HuH-7 (cell line): ENCODE measurements around the gene RBM15B.
"Not testable (repeated sequence)": the region's sequence is repeated elsewhere in the genome, so short reads cannot be mapped to it uniquely, and the experiment has no call there.

Experiments used
- DNase-seq: peaks from one replicate; pipeline ENCODE4 v3.0.0; 2011; ENCODE audit warnings: low spot score

RBM15B gene, protein sequence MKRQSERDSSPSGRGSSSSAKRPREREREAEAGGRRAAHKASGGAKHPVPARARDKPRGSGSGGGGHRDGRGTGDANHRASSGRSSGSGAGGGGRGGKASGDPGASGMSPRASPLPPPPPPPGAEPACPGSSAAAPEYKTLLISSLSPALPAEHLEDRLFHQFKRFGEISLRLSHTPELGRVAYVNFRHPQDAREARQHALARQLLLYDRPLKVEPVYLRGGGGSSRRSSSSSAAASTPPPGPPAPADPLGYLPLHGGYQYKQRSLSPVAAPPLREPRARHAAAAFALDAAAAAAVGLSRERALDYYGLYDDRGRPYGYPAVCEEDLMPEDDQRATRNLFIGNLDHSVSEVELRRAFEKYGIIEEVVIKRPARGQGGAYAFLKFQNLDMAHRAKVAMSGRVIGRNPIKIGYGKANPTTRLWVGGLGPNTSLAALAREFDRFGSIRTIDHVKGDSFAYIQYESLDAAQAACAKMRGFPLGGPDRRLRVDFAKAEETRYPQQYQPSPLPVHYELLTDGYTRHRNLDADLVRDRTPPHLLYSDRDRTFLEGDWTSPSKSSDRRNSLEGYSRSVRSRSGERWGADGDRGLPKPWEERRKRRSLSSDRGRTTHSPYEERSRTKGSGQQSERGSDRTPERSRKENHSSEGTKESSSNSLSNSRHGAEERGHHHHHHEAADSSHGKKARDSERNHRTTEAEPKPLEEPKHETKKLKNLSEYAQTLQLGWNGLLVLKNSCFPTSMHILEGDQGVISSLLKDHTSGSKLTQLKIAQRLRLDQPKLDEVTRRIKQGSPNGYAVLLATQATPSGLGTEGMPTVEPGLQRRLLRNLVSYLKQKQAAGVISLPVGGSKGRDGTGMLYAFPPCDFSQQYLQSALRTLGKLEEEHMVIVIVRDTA

DNA sequence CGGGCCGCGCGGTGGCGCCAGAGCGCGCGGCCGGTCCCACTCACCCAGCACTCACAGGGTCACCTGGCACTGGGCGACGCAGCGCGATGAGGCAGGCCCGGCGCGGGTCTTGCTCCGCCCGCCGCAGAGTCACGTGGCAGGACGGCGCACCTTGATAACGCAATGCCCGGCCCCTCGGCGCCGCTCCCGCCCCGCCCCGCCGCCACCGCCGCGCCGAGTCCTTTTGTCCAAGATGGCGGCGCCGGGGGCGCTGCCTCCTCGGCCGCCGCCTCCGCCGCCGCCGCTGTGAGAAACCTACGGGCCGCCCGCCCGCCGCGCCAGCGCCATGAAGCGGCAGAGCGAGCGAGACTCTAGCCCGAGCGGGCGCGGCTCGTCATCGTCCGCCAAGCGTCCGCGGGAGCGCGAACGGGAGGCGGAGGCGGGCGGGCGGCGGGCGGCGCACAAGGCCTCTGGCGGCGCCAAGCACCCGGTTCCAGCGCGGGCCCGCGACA is at the start of gene RBM15B:
RBM15B (plus strand) TSS at position 211 of the 491 bp plus-strand sequence; CDS start at position 326, 115 bp downstream.
- peak; percentile 98 for DNase-seq

GRCh38 chr3:51343918-51344687 is 47.0 kb upstream of the RBM15B start:
- no peak for DNase-seq

DNA sequence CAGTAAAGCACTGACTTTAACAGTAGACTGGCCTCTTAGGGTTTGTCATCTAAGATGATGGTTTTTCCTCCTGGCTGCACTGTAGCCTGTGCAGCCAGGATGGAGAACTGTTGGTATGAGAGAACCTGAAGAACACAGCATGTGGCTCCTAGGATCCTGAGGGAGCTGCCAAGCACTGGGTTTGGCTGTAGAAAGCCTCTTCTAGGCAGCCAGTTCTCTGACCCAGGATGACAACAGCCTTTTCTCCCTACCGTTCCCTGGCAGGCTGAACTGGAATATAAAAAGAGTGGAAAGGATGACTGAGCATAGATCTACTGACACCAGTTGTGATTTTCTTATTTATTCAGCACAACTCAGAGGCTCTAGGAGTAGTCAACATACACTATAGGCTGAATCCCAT is 40.3 kb upstream of the RBM15B start:
- no peak for DNase-seq

DNA sequence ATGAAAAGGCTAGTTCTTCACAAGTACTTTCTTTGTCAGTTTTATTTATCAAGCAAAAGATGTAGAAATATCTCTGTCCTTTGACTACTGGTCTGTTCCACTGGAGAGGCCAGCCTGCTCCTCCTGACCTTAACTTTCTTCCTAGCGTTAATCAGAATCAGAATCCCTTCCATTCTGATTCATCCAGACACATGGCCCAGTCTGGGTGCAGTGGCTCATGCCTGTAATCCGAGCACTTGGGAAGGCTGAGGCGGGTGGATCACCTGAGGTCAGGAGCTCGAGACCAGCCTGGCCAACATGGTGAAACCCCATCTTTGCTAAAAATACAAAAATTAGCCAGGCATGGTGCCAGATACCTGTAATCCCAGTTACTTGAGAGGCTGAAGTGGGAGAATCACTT is 38.0 kb upstream of the RBM15B start:
- no peak for DNase-seq

GRCh38 chr3:51353691-51354090 is 37.4 kb upstream of the RBM15B start:
- no peak for DNase-seq

DNA sequence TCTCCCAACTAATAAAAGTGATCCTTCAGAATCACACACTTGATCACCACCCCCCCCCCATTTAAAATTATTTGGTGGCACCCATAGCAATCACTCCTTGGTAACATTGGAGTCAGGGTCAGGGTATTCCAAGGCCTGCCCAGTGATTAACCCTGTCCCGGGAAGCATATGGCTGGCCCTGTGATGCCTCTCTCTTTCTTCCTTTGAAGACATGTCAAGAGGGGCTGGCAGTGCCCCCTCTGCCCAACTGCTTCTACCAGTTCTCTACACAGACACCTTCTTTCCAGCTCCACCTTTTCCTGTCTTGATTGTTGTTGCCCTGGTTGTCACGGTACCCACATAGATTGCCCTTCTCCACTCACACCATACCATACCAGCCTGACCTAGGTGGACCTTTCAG is 36.9 kb upstream of the RBM15B start:
- DNase-seq, result no peak

- no peak for DNase-seq
Observed at GRCh38 chr3:51354731-51355615, 36.1 kb upstream of the RBM15B start.

DNA sequence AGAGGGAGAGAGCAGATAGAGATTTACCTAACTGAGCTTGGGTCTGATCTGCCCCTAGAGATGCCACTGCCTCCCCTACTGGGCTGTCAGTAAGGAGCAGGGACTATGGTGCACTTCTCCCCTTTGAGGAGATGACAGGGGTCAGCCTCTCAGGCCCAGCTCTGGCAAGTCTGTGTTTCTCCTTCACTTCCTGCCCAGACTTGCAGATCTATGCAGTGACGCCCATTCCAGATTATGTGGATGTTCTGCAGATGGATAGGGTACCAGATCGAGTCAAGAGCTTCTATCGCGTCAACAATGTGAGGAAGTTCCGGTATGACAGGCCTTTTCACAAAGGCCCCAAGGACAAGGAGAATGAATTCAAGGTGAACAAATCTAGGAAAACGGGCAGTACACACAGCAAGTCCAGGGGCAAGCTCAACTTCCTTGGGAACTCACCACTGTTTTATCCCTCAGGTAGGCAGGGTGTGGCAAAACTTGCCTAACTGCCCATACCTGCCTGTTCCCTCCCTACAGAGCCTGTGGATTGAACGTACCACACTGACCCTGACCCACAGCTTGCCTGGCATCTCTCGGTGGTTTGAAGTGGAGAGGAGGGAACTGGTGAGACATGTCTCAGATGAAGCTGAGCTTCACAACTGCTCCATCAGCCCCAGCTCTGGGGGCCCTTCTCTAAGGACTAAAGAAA is 35.0 kb upstream of the RBM15B start:
- DNase-seq, result no peak

DNA sequence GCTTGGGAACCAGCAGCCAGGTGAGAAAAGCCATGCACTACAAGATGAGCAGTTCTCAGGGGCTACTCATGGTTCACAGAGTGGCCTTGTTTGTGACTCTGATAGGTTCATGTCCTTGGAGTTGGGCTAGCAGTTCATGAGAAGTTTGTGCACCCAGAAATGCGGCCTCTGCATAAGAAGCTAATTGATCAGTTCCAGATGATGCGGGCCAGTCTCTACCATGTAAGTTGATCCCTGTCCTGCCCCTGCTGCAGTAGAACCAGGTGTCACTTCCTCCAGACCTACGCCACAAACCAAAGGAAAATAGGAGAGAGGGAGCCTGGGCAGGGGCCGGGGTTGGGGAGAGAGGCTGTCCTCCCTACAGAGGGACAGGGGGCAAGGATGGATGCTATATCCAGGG is 33.2 kb upstream of the RBM15B start:
- no peak for DNase-seq

GRCh38 chr3:51358981-51359380 is 32.1 kb upstream of the RBM15B start:
- no peak for DNase-seq

DNA sequence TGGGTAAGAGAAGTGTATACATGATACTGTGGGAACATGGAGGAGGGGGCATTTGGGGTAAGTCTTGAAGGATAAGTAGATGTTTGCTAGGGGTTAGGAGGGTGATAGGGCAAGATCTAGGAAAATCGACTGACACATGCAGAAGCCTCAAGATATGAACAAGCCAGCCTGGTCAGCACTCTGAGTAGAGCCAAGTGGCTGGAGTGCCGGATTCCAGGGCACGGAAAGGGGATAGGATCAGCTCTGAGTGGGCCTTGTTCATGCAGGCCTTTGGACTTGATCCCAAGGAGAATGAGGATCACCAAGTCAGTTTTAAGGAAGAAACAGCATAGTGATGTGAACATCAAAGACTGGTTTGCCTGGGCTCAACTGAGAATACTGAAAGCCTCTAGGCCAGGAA is 30.3 kb upstream of the RBM15B start:
- DNase-seq, result no peak

DNA sequence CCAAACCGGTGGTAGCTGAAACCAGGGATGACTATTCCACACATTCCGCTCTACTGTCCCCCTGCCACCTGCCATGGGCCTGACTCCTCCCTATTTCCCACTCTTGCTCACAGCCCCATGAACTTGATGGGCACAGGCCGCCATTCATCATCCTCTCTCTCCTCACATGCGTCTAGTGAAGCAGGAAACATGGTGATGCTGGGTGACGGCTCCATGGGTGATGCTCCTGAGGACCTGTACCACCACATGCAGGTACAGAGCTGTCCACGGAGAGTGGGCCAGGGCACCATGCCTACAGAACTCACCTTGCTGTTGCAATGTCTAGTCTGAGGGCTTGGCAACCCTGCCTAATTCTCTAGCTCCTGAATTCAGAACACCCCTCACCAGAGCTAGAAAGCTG is 29.3 kb upstream of the RBM15B start:
- no peak for DNase-seq

- no peak for DNase-seq
Observed at GRCh38 chr3:51362476-51362875, 28.6 kb upstream of the RBM15B start.

- not testable (repeated sequence) for DNase-seq
Observed at GRCh38 chr3:51368276-51368675, 22.8 kb upstream of the RBM15B start.

DNA sequence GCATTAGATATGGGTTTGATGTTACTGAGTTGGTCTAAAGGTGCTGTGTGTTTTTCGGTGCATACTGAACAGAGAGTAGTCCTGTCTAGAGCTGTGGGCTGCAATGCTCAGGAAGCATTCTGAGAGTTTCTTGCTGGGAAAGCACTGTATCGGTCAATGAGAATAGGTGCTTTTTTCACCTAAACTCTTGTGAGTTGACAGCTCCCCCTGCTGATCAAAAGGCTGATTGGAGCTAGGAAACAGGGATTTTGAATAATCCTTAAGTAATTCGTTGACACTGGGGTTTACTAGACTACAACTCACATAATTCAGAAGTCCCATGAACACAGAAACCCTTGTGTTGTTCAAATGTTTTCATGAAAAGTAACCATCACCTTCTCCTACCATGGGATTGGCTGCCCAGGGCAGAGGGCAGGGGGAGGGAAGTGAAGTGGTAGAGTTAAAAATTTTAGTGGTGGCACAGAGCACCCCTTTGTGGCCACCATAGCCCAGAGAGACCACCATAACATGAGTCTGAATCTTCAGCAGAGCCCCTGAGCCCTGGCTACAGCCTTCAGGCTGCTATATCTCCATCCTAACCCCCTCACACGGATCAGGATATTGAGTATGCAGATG is 19.0 kb upstream of the RBM15B start:
- DNase-seq, result no peak

DNA sequence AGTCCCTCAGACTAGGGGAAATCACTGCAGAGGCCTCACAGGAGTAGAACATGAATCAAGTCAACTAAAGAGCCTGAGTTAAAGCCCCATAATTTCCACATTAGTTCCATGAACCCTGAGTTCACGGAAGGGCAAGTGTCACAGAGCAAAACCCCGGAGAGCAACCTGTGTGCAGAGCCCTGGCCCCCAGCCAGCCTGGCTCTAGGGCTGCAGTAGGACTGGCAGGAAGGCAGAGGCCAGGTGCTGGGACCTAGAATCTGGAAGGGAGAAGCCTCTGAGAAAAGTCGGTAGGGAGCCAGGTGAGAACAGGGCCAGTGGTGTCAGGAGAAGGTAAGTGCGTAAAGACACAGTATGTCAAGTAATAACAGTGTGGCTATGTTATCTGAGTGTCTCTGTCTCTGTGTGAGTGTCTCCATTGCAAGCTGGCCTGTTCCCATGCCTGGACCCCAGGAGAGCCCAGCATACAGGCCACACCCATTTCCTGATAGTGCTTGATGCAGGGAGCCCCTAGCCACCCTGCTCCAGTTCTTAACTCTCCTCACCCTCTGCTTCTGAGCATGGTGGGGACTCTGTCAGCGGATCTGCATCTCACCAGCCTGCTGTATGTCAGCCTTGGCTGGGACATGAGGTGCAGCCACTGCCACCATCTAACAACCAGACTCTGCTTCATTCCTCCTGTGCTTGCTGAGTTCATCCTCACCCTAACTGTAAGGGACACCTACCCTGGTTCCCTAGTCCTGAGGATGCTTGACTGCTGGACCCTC is 17.2 kb upstream of the RBM15B start:
- DNase-seq, result no peak

DNA sequence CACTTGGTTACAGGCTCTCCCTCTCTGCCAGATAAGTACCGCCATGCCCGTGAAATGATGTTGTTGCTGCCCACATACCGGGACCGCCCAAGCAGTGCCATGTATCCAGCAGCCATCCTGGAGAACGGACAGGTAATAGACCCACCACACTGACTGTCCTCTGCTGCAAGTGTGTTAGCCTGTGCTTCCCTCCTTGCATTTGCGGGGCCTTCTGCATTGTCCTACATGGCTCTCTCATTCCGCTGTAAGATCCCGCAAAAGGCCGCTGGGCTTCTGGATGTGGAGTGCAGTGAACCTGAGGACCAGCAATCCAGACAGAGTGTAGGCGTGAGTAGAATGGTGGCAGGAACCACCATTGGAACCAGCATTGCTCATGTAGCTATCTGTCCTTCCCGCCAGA is 16.6 kb upstream of the RBM15B start:
- DNase-seq, result no peak

- no peak for DNase-seq
Observed at GRCh38 chr3:51375136-51375535, 15.9 kb upstream of the RBM15B start.

GRCh38 chr3:51375571-51375970 is 15.5 kb upstream of the RBM15B start:
- DNase-seq, result no peak
